Measurements from ENCODE around the gene CYTH1.

CYTH1 gene

DNA sequence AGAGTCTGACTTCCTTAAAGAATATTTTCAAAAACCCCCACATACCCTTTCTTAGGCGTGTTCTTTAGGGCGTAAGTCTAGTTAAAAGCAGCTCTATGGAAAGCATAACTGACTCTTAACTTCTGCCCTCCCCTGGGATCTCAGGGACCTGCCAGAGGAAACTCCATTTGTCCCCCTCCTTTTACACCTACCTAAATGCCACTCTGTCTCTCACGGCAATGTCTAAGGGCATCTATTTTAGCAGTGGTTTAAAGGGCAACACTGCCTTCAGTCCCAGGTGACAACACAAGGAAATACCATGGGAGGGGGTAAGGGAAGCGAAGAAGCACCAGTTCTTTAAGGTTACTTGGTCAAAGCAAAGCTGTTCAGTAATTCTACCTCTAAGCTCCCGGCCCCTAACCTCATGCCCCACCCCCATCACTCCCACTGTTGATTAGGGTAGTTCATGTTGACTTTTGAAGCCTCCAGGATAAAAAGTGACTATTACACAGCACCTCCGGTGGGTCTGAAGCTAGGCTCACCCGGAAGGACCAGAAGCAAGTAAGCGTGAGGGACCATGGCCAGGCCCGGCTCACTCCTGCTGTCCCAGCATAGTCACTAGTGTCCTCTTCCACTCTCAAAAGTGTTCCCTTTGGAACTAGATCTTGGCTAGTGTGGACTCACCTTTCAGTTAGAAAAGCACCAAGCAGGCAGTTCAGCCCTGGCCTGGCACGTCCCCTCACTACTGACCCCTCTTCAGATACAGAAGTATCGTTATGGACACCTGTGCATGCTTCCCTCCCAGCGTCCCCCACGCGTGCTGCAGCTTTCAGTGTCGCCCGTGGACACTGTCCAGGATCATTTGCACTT is 47.1 kb downstream of the CYTH1 start:
- DNase-seq: no peak

DNA sequence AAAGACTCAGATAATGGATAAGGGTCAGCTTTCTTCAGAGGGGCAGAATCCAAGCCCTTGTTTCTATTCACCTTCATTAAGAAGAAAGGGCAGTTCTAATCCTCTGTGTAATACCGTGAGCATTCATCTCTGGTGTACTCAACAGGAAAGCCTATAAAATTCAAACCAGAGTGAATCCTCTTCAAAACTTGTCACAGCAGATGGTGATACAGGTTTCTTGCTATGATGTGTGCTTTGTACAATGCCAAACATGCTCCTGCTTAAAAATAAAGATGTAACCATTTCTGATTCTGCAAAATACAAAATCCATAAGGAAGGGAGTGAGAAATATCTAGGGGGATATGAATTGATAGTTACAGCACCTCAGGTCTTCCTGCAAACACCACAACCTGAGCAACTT is 49.7 kb downstream of the CYTH1 start:
- DNase-seq: no peak

DNA sequence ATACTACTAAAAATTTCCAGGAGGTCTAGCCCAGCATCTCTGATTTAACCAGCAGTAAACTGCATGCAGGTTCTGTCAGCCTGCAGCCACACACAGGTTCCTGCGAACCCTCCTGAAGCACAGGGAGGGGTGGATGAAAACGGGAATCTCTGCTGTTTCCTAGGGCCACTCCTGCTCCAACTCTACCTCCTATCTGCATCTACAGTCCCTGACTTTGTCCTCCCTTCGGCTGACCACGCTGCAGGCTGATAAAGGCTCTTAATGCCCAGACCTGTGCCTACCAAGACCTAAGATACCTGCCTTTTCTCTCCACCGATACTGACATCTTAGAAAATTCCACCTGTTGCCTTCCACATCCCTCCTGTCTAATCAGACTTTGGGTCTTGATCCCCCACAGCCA is 50.2 kb downstream of the CYTH1 start:
- DNase-seq: no peak

DNA sequence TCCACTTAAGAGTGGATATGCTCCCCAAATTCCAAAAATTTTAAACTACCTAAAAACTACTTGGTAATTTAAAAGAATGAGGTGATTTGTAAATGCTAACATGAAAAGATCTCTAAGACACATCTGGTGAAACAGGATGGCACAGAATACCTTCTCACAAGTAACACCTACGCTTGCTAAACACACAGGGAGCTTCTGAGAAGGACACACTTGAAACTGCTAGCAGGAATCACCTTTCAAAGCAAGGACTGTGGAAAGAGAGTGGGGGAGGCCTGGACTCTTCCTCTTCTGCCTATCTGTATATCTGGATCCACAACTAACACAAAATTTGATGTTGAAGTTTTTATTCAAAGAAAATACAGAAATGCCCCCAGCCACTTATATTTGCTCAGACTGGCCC is 52.4 kb downstream of the CYTH1 start:
- DNase-seq: no peak

DNA sequence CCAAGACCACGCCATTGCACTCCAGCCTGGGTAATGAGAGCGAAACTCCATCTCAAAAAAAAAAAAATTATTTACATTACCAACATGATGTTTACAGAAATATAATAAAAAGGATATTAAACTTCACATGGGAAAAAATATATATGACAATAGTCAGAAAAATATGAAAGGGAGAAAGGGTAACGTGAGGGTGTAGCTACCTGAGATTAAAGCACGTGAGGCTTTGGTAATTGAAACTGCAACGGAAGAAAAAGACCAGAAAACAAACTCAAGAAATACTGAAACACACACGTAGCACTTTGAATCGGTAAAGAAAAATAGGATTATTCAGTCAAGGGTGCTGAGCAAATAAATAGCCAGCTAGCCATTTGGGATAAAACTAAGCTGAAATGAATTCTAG is 53.6 kb downstream of the CYTH1 start:
- DNase-seq: no peak

DNA sequence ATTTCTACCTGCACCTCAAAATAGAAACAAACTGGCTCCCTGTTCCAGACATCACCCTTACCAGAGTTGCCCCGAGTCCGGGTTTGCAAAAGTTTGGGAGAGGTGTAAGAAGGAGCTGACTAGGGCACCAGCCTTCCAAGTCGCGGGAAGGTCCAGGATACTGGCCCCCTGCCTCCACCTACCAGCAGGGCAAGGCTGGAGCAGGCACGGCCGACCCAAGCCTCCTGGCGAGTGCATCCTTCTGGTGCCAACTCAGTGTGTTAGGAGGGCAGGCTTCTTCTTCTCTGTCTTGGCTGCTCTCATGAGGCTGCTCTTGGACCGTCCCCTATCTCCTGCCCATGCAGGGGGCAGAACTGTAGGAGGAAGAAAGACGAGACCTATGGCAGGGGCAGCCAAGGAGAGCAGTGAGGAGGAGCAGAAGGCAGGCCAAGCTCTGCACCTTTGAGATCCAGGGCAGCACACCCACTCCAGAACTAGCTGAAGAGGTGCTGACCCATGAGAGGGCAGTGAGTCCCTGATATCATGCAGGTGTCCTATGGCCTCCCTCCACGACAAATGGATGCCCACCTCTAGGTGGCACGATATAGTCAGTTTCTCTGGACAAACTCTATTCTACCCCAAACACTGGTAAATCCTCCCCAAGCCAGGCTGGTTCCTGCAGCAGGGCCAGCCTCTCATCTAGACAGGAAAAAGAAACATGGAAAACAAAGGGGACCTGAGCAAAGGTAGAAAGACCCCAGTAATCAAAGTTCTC is 54.4 kb downstream of the CYTH1 start:
- no peak for DNase-seq

DNA sequence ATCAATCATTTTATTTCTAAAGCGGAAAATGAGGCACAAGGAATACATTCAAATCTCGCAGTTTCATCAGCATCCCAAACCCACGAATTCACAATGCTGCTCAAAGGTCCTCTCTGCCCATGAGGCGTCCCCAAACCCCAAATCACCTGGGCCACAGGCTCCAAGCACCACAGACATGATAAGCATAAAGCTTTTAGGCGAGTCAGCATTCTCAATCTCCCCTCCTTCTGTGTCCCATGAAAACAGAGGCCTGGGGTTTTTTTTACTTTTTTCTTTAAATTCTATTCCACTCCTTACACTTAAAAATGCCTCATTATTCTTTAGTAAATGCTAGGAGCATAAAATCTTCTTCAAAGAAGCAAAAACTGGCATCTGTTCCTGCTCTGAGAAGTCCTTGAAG is 55.0 kb downstream of the CYTH1 start:
- no peak for DNase-seq

DNA sequence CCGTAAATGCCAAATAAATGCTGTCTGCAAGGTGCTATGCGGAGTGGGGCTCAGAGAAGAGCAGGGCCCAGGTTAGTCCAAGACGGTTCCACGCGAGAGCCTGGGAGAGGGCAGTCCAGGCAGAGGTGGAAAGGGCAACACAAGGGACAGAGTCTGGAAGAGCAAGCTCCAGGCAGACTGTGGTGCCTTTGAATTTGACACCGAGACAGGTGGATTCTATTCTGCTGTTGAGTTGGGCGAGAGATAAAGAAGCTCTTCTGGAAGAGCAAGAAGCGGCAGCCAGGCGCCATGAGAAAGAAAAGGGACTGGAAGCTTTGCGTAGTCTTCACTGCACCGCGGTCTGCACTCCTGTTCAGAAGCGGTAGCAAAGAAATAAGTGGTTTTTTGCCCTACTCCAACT is 55.6 kb downstream of the CYTH1 start:
- no peak for DNase-seq

DNA sequence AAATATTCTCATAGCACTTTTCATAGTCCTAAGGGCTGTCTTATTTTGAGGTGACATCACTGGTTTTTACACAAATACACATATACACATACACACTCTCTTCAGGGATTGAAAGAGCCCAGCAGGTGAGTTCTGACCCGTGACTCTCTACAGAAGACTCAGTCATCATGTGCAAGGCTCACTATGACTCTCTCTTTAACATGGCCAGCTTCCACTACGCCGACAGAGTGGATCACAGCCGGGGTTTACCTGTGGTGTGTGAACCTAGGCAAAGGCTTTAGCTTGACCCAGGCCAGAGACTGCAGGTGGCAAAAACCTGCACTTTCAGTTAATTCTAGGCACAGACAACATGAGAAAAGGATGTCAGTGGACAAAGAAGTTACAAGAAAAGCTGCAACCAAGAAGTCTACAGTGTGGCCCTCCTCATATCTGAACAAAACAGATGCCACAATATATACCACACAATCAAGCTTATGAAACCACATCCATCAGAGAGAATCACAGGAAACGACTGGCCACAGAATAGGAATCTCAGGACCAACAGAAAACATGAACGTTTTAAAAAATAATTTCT is 56.5 kb downstream of the CYTH1 start:
- no peak for DNase-seq

DNA sequence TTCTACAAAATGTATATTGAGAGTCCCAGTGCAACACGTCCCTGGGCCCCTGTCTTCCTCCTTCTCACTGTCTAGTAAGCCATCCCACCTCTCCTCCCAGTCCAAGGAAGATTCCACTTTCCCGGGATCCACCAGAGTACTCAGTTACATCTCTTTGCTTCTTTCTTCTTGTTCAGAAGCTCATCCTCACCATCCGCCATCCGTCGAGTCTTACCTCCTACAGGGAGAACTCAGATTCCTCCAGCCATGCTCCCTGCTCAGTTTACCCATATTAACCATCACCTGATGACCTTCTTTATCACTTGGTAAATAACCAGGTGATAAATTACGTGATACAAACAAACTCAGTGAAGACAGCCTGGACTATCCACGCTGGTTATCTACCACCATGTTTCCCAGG is 57.1 kb downstream of the CYTH1 start:
- DNase-seq: no peak

DNA sequence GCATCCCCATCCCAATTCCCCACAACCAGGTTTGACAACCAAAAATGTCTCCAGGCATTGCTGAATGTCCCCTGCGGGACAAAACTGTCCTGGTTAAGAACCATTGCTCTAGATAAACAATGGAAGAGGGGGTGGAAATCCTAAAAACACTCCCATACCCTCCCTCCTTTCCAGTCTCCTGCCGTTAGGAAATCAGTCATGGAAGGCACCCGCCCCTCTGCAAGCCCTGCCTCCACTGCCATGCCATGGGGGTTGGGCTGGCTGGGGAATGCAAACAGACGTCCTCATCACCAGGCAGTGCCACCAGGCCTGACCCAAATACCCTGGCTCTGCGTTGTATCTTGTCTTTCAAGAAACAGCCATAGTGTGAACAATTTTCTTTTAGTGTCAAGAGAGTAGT is 57.5 kb downstream of the CYTH1 start:
- DNase-seq: no peak

DNA sequence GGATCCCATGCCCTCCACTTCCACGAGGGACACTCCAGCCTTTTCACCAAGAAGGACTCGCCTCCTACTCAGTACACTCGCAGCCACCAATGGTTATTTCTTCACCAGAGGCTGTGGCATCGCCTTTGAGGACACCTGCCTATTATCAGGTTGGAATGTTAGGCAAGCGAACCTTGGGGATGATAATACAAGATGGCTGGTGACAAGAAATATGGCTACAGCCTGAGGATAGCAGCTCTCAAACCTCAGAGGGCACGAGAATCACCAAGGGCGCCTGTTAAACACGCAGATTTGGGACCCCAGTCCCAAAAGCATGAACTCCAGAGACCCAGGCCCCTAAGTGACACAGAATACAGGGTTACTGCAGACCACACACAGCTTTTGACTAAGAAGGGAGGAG is 58.1 kb downstream of the CYTH1 start:
- DNase-seq: no peak

DNA sequence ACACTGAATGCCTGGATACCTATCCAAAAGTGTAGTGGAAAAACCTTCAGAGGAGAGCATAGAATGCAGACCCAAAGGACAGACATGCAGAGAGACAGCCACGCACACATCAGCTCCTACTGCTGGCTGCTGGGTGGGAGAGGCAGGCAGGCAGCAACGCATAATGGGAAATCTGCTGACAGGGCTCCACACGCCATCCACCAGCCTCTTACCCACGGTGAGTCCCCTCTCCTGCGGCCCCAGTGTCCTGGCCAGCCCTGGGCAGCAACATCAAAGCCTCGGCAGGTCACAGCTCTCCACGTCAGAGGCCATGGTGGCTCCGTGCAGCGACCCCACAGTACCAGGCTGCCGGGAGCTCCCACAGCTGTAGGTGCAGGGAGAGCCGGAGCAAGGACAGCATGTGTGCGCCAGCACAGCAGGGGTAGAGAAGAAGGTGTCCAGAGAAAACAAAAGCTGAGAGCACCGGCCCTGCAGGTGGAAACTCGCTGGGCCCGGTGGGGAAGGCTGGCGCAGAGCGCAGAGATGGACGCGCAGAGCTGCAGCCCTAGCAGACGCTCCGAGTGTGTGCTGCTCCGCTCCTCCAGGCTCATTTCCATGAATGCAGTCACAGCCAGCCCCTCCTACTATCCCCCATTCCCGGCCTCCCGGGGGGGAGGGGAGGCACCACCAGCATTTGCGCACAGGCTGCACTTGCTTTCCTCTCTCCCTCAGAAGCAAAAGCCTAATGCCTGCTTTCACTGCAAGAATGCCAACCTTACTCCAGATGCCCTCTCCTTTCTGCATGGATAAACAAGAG is 58.9 kb downstream of the CYTH1 start:
- DNase-seq: no peak

DNA sequence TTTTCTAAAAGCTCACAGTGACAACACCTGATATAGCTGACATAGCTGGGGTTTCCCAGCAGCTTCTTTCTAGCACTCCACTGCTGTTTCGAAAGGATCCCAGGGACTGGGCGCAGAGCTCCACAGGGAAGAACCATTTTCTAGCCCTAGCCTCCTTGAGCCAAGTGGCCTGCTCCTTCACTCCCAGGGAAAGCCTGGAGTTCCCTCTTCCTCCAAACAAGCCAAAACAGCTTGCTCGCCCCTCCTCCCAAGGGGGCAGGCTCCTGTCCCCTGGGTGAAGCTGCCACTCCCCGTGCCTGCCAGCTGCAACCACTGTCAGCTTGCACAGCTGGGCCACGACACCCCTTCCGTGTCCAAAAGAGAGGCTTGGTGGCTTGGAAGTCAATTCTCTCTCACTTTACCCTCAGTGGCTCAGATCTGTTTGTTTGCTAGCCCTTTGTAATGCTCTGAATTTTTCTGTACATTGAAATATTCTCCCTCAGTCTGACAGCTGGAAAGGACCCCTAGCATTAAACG is 59.8 kb downstream of the CYTH1 start:
- no peak for DNase-seq

DNA sequence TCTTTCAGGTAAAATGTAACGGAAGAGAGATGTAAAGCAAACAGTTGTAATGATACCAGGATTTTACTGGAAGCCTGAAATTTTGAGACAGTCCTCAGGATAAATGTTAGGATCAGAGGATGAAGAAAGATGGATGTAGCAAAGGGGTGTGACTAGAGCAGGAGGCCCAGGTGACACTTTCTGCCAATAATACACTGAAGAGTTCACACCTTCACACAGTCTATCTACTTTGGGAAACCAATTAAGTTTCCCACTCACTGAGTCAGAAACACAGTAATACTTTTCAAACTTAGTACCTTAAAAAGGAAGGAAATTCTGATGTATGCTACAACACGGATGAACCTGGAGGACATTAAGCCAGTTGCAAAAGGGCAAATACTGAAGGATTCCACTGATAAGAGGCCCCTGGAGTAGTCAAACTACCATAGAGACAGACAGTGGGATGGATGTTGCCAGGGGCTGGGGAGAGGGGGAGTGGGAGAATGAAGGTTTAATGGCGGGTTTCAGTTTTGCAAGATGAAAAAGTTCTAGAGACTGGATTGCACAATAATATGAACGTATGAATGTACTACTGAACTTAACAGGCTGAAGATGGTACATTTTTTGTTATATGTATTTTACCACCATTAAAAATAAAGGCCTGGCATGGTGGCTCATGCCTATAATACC is 62.3 kb downstream of the CYTH1 start:
- no peak for DNase-seq

DNA sequence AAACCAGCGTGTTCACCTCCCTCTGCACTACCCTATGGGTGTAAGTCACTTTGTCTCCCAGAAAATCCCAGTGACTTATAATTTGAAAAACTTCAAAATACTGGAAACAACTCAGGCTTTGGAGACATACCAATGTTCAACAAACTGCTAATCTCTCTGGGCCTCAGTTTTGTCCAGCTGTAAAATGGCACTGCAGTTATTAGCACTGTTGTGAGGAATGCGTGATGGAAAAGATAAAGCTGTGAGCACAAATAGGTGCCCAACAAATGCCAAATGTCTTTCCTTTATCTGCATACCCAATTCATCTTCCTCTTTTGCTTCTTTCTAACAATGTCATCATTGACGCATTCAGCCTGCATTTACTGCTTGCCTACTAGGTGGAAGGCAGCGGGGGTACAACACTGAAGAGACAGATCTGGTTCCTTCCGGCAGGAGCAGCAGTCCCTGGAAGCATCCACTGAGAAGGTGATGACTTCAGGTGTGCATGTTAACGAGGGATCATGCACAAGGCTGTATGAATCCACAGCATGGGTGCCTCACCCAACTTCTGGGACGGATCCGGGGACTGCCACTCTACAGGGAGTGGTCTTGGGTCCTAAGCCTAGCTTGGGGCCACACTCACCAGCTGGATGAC is 63.4 kb downstream of the CYTH1 start:
- DNase-seq: no peak

DNA sequence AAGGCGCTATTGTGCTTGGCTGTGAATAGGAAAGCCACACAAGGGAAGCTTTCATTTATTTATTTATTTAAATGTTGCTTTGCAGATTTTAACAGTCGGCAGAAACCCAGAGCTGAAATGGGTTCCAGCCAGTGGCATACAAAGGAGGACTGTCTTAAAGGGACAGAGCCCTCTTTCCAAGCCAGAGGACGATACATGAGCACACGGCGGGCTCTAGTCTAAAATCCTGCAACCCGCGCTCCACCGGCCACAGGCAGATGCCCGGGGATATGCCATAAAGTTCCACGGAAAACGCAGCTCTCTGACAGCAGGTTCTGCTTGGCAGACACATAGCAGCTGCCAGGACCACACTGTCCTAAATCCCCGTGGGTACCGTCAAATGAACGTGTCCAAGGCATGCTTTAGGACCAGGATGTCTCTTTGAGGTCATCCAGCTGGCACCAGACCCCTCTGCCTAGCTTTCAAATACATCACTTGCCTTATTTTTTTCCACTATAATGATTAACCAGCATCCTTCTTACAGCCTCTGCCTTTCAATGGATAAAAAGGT is 64.6 kb downstream of the CYTH1 start:
- no peak for DNase-seq

DNA sequence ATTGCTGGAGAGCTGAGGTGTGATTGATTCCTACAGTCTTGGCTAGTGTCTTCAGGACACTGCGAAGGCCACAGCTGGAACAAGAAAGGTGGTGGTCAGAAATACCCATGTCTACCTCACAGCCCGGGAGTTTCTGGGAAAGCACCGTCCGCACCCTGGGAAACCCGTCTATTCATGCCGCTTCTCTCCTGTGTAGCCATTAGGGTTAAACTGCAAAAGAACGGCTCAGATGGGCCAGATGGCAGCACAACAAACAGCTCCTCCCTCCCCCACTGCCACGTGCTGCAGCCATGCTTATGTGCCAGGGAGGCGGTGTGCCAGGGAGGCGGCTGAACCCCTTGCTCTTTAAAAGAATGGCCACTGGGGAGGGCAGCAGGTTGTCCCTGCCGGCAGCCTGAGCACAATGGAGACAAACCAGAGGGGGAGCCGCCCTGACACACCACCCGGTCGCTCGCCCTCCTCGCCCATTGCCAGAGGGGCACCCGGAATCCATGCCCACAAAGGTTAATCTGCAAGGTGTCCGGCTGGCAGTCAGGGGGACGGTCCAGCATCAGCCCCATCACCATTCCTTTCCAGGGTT is 65.2 kb downstream of the CYTH1 start:
- DNase-seq: peak in 1 of 4 experiments; percentile 25

DNA sequence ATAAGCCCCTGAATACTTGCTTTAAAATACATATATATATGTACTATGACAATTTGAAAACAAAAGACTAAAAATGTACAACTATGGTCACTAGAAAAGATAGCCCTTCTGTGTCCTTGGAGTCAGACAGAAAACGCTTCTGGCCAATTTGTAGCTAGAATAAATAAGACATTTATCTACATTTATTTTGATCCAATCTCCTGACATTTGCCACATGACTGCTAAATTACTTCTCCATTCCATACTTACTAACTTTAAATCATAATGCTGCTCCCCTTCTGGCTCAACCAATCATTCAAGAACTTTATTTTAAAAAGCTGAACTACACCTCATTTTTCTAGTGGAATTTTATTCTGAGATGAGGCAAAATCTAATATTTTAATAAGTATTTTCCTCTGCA is 65.8 kb downstream of the CYTH1 start:
- no peak for DNase-seq

DNA sequence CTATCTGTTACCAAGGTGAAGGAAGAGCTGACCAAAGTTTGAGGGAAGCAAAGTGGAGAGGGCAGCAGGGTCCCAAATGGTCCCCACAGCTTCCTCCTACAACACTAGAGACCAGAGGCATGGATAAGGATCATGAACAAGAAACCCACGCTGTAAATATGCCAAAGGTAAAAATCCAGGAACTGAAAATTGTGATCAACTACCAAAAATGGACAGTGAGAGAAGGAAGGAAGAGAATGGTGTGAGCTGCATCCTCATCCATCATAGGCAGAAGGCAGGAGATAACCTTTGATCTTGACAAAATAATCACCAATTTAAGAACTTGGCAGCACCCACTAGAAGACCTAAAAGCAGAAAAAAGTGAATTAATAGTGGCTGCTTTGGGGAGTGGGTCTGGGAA is 66.2 kb downstream of the CYTH1 start:
- no peak for DNase-seq

All from activated naive CD4-positive, alpha-beta T cell (primary cell).